ENCODE results near the gene IFT57. TPM values are rescaled to one million over a fixed set of nuclear protein-coding genes. Genes with fewer than 3 reads are reported as not detected.

The IFT57 gene
- total RNA-seq, 1 experiment from 2014 or later, result 32.1 TPM

GRCh38 chr3:108242776-108243175 is 20.6 kb upstream of the IFT57 start (continued):
- TF ChIP-seq ATF2 (CRISPR knock-in tag; IDR thresholded peaks at IDR 0.05; ENCODE audit: borderline replicate concordance, low read depth) (no peak), ZNF219 (CRISPR knock-in tag; IDR thresholded peaks at IDR 0.05; ENCODE audit: borderline replicate concordance) (no peak), ATF1 (CRISPR knock-in tag; IDR thresholded peaks at IDR 0.05) (no peak), AFF4 (CRISPR knock-in tag; IDR thresholded peaks at IDR 0.05; ENCODE audit: borderline replicate concordance) (no peak), MLX (CRISPR knock-in tag; IDR thresholded peaks at IDR 0.05) (no peak), HMGA2 (CRISPR knock-in tag; IDR thresholded peaks at IDR 0.05) (no peak), JAZF1 (CRISPR knock-in tag; IDR thresholded peaks at IDR 0.05) (no peak)

GRCh38 chr3:108241721-108242120 is 19.5 kb upstream of the IFT57 start:
- no peak for TF ChIP-seq PRDM15 (CRISPR knock-in tag; IDR thresholded peaks at IDR 0.05)
- no peak for TF ChIP-seq GABPB1 (CRISPR knock-in tag; IDR thresholded peaks at IDR 0.05)
- Mint-ChIP-seq H3K9me3 (peaks cover 22% of the 10 kb centered on the region), H3K27me3 (ENCODE audit: low read depth) (no peaks in the 10 kb centered on the region), H3K36me3 (peaks cover 8% of the 10 kb centered on the region; the same call in 1 of the 2 replicates), H3K27ac (no peak overlapping the region), H3K4me3 (no peak overlapping the region), H3K4me1 (peaks cover 2% of the 10 kb centered on the region)
- ChIA-PET POLR2A (no interaction called here), CTCF (no interaction called here)
- no peak for ATAC-seq
- no peak for DNase-seq (ENCODE audit: low spot score)

- no peak for ATAC-seq
- no peaks in the 10 kb centered on the region for H3K27me3 Mint-ChIP-seq (ENCODE audit: low read depth)
- TF ChIP-seq NR3C1 (CRISPR knock-in tag; conservative IDR thresholded peaks at IDR 0.05; ENCODE audit: low read depth), result no peak
- TF ChIP-seq HMGA2 (CRISPR knock-in tag; IDR thresholded peaks at IDR 0.05), result no peak
- TF ChIP-seq MXD4 (CRISPR knock-in tag; IDR thresholded peaks at IDR 0.05; ENCODE audit: borderline replicate concordance), result no peak
- TF ChIP-seq EMX1 (CRISPR knock-in tag; IDR thresholded peaks at IDR 0.05), result no peak
- TF ChIP-seq MYBL2 (CRISPR knock-in tag; IDR thresholded peaks at IDR 0.05), result no peak
- no peak for TF ChIP-seq ZNF263 (CRISPR knock-in tag; IDR thresholded peaks at IDR 0.05; ENCODE audit: low read depth)
- no peak for TF ChIP-seq ZNF425 (CRISPR knock-in tag; conservative IDR thresholded peaks at IDR 0.05)
- no peak for TF ChIP-seq ZNF512 (CRISPR knock-in tag; IDR thresholded peaks at IDR 0.05; ENCODE audit: borderline replicate concordance)
- TF ChIP-seq ZBTB21 (CRISPR knock-in tag; IDR thresholded peaks at IDR 0.05; ENCODE audit: borderline replicate concordance), result no peak
- no peak overlapping the region for H3K4me3 Mint-ChIP-seq
- H3K9me3 Mint-ChIP-seq, result peaks cover 24% of the 10 kb centered on the region
- CTCF ChIA-PET, result no interaction called here
- peaks cover 8% of the 10 kb centered on the region; the same call in 1 of the 2 replicates for H3K36me3 Mint-ChIP-seq
- H3K27ac Mint-ChIP-seq, result no peak overlapping the region
- no peak for DNase-seq (ENCODE audit: low spot score)
- peaks cover 2% of the 10 kb centered on the region for H3K4me1 Mint-ChIP-seq
- POLR2A ChIA-PET, result no interaction called here
Observed at GRCh38 chr3:108241146-108241545, 18.9 kb upstream of the IFT57 start.
